HK-2 (cell line): ENCODE results near the gene UVRAG.

ENCODE experiments used
- DNase-seq: peaks from one replicate; pipeline ENCODE4 v3.0.0-alpha.2; 2018; ENCODE audit not compliant: unreplicated experiment

The UVRAG gene

DNA sequence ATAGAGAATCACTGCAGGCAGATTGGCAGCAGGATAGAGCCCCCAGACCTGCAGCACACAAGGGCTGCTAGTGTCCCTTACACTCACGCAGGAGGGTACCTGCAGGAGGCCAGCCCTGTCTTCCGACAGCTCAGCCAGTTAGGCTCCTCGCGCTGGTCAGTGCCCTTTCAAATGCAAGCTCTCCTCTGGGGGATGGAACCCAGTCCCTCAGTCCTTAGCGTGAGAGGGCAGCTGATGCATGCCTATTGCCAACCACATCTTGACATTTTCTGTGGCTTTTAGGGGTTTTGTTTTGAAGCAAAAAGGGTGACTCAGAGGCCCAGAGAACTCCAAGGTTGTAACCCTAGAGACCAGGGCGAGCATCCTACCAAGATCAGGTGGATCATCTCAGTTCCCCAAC is 351.3 kb downstream of the UVRAG start:
- DNase-seq = no peak

DNA sequence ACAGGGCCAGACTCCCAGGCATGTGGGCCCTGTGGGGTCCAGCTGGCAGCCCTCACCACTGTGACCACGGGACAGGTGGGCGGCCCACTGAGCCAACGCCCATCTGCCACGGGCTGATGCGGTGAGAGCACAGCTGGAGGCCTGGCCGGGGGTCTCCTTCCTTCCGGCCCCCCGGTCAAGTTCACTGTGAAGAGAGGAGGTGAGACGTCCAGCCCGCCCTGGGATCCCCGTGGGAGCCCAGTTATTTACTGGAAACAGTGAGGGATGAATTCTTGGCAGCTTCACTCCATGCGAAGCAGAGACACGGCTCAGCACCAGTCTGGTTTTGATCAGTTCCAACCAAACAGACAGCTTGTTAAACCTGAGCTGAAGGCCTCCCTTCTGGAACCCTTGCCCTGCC is 352.6 kb downstream of the UVRAG start:
- no peak for DNase-seq

DNA sequence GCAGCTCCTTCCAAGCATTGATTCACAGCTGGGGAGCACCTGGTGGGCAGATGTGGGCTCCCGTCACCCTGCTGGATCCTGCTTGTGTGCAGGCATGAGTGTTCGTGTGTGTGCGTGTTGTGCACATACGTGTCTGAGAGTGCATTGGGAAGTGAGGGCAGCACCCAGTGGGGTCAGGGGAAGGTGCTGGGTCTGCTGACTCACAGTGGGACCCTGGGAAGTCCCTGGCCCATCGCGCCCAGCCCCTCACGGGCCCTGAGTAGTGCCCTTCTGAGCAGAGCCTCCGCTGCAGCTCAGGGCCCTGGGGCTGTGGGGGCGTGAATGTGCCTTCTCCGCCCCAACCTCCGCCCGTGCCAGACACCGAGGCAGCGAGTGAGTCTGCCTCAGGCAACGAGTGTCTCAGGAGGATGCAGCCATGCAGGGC is 354.5 kb downstream of the UVRAG start:
- DNase-seq = no peak

DNA sequence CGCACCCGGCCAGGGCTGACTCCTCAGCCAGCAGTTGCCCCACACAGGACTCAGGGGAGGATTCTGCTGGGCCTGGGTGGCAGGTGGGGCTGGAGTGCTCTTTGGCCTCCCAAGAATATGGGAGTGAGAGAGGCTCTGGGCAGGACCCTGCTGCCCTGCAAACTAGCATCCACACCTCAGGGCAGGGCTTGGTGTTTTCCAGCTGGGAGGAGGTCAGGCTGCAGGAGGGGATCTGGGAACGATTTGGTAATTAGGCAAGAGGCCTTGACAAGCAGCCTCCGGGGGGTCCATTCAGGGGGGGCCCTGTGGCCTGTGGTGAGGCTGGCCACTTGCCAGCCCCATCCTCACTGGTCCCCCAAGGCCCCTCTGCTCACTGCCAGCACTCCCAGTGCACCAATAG is 355.5 kb downstream of the UVRAG start:
- DNase-seq = no peak

DNA sequence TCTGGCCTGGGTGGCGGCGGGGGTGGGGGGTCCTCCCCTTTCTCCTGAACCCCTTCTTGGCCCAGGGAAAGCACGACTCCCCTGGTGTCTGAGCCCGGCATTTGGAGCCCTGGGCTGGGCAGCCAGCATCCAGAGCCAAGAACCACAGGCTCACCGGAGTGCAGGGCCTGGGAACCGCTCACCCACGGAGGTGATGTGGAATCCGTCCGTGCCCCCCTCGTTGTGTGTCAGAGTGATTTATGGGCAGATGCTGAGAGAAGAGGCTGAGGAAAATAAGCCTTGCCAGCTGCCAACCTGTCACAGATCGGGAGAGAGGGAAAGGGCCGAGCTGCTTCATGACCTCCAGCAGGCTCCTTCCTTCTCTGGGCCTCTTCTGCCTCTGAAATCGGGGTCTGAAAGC is 357.6 kb downstream of the UVRAG start:
- no peak for DNase-seq

DNA sequence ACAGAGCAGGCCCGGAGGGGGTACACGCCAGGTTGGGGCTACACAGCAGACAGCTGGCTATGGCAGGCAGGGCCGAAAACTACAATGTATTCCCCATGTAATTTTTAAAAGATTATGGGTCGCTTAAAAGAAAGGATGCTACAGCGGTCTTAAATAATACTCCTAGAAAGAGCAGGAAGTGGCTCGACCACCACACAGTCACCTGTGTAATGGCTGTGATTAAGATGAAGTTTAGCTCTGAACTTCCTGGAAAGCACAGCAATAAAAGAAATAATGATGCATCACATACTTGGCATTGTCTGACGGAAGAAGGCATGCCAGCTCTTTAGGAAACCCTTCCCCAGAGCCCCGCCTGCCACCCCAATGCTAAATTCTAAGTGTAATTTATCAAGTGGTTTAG is 358.7 kb downstream of the UVRAG start:
- DNase-seq = no peak

DNA sequence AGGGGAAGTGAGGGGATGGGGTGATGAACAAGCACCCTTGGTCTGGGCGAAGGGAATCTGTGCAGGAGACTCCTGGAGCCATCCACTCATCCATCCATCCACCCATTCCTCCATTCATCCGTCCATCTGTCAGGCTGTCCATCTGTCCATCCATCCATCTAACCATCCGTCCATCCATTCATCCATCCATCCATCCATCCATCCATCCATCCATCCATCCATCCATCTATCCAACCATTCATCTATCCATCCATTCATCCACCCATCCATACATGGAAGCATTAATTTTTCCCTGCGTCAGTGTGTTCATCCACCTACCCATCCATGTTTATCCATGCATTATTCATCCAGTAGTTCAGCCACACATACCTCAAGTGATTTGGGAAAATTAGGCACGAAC is 359.3 kb downstream of the UVRAG start:
- DNase-seq = no peak

DNA sequence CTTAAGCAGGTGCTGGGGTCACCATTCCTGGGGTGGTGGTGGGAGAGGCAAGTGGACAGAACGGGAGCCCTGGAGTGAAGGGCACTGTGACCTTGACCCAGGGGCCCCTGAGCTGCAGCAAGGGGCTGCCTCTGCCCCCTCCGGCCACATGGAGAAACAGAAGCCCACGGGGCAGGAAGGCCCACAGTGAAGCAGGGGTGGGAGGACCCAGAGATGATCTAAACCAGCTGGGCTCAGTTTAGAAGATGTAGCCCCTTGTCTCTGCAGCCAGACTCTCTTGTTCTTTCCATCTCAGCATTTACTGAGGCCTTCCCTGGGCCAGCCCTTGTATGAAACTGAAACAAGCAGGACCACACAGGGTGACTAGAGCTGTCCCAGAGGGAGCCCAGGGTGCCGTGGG is 360.8 kb downstream of the UVRAG start:
- DNase-seq = no peak

DNA sequence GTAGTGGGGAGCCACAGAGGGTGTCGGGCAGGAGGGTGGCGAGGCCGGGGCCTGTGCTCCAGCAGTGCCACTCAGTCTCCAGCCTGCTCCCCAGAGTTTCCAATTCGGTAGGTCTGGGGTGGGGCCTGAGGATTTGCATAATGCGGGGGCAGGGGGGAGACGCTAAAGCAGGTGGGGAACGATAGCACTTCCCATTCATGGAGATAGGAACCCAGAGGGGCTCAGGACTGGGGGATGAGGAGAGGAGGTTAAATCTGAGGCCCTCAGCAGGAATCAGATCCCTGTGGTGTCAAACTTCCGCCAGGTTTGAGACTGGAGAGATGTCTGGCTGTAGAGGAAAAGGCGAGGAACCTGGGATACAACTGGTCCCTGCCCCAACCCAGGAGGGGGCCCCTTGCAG is 361.5 kb downstream of the UVRAG start:
- DNase-seq = no peak

DNA sequence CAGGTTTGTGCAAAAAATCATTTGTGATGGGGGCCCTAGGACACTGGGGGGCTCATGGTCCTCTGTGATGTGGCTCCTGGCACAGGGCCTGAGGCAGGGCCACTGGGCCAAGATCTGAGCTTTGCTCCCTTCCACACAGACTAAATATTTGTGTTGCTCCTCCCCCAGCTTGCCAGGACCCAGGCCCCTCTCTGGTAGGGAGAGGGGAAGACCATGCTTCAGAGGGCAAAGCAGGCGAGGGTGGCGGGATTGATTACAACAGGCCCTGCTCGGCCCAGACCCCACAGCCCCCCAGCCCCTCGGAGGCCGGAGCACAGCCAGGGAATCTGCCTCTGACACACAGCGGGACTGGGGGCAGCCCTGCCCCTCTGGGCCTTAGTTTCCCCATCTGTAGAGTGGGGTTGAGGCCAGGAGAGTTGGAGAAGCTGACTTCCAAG is 362.3 kb downstream of the UVRAG start:
- DNase-seq = no peak

DNA sequence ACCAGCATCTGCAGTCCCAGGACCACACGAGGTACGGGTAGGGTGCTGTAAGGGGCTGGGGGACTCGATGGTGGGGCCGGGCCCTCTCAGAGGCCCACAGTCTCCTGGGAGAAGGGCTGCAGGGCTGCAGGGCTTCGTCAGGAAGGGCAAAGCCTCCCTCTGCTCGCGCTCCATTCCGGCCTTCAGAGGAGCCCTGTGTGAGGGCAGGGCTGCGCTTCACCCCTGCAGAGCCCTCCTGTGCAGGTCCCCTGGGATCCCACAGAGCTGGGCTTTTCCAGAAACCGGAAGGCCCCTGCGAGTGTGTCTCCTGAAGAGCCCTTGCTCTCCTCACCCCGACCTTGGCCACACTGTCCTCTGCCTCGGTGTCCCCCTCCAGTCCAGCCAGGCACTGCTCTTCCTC is 364.1 kb downstream of the UVRAG start:
- DNase-seq = no peak

DNA sequence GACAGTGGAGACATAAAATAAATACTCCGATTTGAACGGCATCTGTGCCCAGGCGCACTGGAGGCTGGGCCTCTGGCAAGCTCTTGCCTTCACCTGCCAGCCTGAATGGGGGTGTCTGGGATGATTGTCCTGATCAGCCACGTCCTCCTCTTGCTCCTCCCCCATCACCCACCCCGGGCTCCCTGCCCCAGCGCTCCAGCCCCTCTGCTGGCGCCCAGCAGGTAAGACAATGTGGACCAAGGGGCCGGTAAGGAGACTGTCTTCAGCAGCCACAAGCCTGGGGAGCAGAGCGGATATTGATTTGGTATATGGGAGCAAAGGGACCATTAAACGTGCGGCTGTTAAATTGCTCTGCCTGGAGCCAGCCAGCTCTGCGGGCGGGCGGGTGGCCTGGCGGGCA is 366.4 kb downstream of the UVRAG start:
- no peak for DNase-seq

DNA sequence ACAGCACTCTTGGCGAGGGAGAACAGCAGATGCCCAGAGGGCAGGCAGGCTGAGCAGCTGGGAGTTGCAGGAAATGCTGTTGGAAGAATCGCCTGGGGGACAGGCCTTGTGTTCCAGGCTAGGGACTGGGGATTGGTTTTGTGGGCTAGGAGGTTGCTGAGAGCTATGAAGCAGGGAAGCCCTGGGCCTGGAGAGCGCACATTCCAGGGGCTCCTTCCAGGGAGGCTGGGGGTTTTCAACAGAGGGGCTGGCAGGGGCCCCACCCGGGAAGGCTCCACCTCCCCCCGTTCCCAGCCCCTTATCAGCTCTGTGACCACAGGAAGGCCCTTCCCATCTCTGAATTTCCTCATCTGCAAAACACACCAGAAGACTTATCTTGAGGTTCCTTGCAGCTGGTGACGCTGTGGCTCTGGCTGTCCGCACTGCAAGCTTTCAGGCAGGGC is 369.6 kb downstream of the UVRAG start:
- no peak for DNase-seq

DNA sequence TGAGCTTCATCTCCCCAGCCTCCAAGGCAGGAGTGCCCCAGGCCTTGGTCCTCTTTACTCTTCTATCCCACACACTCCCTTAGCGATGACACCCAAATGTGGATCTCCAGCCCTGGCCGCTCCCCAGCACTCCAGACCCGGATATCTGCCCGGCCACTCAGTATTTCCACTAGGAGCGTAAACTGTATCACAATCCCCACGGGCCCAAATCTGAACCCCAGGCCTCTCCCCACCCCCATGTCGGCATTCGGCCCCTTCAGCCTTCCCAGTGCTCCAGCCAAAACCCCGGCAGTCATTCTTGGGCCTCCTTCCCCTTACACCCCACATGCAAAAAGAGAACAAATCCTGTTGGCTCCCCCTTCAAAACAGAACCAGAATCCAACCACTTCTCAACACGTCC is 370.5 kb downstream of the UVRAG start:
- no peak for DNase-seq

DNA sequence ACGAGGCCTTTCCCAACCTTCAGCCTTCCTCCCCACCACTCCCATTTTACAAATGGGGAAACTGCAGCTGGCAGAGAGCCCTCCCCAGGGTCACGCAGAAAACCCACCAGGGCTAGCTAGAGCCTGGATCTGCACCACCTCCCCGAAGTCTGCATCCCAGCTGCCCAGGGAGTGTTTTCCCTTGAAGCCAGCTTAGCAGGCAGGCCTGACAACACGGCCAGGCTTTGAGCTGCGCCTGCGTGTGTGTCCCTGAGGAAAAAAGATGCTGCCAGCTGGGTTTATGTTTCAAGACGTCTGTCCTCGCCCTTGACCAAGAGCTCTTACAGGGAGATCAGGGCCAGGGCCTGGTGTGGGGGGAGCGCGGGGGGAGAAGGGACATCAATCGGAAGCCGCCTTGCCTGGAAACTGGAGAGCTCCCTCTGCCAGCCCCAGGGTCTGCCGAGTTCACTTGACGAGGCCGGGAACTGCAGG is 371.0 kb downstream of the UVRAG start:
- DNase-seq = no peak

DNA sequence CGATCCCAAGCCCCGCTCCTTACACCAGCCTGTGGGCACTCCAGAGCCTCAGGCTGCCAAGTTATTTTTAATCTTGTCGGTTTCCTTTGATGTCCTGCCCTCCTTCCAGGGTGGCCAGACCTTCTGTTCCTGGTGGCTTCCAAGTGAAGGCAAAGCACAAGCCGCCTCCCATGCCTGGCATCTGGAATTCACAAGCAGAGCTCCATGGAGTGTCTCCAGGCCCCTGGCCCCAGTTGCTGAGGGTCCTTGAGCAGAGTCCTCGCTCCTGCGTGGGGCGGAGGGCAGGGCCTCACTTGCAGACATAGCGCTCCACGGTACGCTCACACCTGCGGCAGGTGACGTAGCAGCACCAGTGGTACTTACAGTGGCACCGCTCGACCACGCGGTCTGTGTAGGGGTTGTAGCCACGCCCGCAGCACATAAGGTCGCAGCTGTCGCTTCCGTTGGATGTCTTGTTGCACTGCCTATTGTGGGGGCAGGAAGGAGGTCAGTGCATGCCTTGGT is 371.8 kb downstream of the UVRAG start:
- DNase-seq = no peak

DNA sequence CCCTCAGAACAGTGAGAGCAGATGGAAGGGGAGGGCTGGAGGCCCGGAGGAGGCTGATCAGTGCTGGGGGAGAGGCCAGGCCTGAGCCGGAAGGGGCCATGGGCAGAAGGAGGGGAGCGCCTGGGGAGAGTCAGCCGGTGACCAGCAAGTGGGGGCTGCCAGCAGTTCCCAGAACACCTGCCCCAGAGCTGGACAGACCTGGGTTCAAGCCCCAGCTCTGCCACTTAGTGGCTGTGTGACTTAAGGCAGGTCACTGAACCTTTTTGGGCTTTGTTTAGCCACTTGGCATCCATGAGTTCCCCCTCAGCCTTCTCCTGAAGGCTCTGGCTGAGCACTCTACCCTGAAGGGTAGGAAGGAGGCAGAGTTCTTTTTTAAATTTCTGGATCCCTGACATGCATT is 373.9 kb downstream of the UVRAG start:
- no peak for DNase-seq

DNA sequence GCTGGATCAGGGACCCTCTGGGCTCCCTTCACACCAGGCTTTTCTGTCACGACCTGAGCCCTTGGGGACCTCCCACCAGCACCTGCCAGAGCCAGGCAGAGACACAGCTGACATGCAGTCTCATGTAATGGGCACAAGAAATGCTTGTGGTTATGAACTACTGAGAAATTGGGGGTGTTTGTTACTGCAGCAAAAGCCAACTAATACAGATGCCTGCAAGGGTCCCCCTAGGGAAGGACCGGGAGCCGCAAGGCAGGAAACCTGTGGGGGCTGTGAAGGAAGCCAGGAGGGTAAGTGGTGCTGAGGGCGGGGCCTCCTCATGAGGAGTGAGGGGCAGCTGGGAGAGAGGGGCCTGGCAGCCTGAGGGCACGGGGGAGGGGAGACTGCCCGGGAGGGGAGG is 374.7 kb downstream of the UVRAG start:
- DNase-seq = no peak

DNA sequence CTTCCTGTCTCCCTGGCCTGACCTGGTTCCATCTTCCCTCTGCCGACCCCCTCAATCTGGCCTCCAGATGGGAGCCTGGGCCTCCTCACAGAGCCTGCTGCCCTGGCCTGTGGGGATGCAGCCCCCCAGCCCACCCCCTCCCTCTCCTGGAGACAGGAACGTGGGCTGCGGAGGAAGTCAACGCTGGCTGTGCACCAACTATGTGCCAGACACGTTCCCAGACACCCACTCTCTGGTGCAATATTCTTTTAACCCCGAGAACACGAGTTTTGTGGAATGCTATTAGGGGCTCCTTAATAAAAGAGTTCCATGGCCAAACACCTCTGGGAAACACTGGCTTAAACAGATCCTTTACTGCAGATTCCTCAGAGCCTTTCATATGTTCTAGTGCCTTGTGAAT is 375.4 kb downstream of the UVRAG start:
- DNase-seq = no peak
